ENCODE measurements around the gene ATXN1. TPM values are rescaled to one million over a fixed set of nuclear protein-coding genes. Genes with fewer than 3 reads are reported as not detected.

Gene ATXN1
- total and polyA plus RNA-seq, 3 donors from 2014 or later = 12.8 to 84.1 (median 64.3) TPM

GRCh38 chr6:16575655-16576054 is 185.6 kb downstream of the ATXN1 start:
- TF ChIP-seq CTCF (IDR thresholded peaks at IDR 0.05) = no peak
- H3K27ac ChIP-seq = no peak overlapping the region
- DNase-seq = no peak
- no peaks in the 10 kb centered on the region for H3K9me3 ChIP-seq
- intact Hi-C loops (cut with DNase I; ENCODE audit: low total_unique reads) = no loop called here
- no peaks in the 10 kb centered on the region for H3K27me3 ChIP-seq
- H3K4me3 ChIP-seq = no peak overlapping the region
- no peaks in the 10 kb centered on the region for H3K36me3 ChIP-seq (ENCODE audit: low read depth, missing control alignments)
- 94 to 96% methylated on average over 2 of the region's 2 CpGs for WGBS, 2 donors
- H3K4me1 ChIP-seq = no peaks in the 10 kb centered on the region

- no peaks in the 10 kb centered on the region for H3K4me1 ChIP-seq
- no peaks in the 10 kb centered on the region for H3K9me3 ChIP-seq
- intact Hi-C loops (cut with DNase I; ENCODE audit: low total_unique reads) = no loop called here
- DNase-seq = no peak
- H3K27ac ChIP-seq = no peak overlapping the region
- H3K36me3 ChIP-seq (ENCODE audit: low read depth, missing control alignments) = no peaks in the 10 kb centered on the region
- no peak overlapping the region for H3K4me3 ChIP-seq
- no peaks in the 10 kb centered on the region for H3K27me3 ChIP-seq
- WGBS, 2 donors = 94 to 98% methylated on average over 2 of the region's 2 CpGs
- no peak for TF ChIP-seq CTCF (IDR thresholded peaks at IDR 0.05)
- TF ChIP-seq POLR2A (IDR thresholded peaks at IDR 0.05) = no peak
Measured at GRCh38 chr6:16572943-16573342, 188.3 kb downstream of the ATXN1 start.

DNA sequence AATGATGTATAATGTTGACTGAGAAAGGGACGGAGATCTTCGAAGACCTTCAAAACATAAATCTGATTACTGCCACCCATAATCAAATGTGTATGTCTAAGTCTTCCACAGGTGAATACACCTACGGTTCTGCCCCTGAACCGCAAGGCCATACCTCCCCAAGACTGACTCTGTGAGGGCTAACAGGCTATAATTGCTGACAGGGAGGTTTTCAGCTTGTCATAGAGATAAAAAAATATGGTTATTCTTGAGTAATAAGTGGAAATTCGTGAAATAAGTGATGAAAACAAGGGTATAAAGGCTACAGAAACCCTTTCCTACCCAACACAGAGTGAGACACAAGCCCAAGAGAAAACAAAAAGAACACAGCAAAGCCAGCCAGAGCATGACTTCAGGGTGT is 188.9 kb downstream of the ATXN1 start:
- H3K36me3 ChIP-seq (ENCODE audit: low read depth, missing control alignments) = no peaks in the 10 kb centered on the region
- TF ChIP-seq CTCF (IDR thresholded peaks at IDR 0.05) (no peak), POLR2A (IDR thresholded peaks at IDR 0.05) (no peak)
- 77 to 81% methylated on average over 5 of the region's 5 CpGs for WGBS, 2 donors
- DNase-seq = no peak
- no peak overlapping the region for H3K4me3 ChIP-seq
- H3K9me3 ChIP-seq = no peaks in the 10 kb centered on the region
- no peaks in the 10 kb centered on the region for H3K4me1 ChIP-seq
- H3K27ac ChIP-seq = no peak overlapping the region
- no peaks in the 10 kb centered on the region for H3K27me3 ChIP-seq
- intact Hi-C loops (cut with DNase I; ENCODE audit: low total_unique reads) = no loop called here

DNA sequence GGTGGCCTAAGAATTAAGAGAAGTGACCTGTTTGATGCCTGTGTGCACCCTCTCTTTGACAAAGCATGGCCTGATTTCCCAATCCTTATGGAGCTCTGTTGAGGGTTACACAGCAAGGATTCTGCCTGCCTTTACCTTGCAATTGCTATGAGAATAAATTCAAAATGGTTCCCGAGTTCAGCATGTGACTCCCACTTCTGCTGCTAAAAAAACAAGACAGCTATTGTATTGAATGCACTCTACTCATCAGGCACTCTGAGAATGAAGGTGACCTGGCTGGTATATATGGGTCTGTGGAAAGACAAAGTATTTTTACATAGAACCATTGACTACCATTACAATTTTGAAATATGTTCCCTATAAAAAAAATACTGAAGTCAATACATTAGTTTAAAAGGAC is 190.3 kb downstream of the ATXN1 start:
- H3K4me1 ChIP-seq = no peaks in the 10 kb centered on the region
- no peak for TF ChIP-seq POLR2A (IDR thresholded peaks at IDR 0.05)
- TF ChIP-seq CTCF (IDR thresholded peaks at IDR 0.05) = no peak
- no peak for DNase-seq
- no peak overlapping the region for H3K4me3 ChIP-seq
- H3K27me3 ChIP-seq = no peaks in the 10 kb centered on the region
- intact Hi-C loops (cut with DNase I; ENCODE audit: low total_unique reads) = no loop called here
- H3K36me3 ChIP-seq (ENCODE audit: low read depth, missing control alignments) = no peaks in the 10 kb centered on the region
- no peaks in the 10 kb centered on the region for H3K9me3 ChIP-seq
- no peak overlapping the region for H3K27ac ChIP-seq
- 64 to 78% methylated on average over 1 of the region's 1 CpG for WGBS, 2 donors

- TF ChIP-seq CTCF (IDR thresholded peaks at IDR 0.05) = no peak
- TF ChIP-seq POLR2A (IDR thresholded peaks at IDR 0.05) = no peak
- 92 to 100% methylated on average over 1 of the region's 1 CpG for WGBS, 2 donors
- H3K4me3 ChIP-seq = no peak overlapping the region
- intact Hi-C loops (cut with DNase I; ENCODE audit: low total_unique reads) = no loop called here
- H3K36me3 ChIP-seq (ENCODE audit: low read depth, missing control alignments) = no peaks in the 10 kb centered on the region
- no peak overlapping the region for H3K27ac ChIP-seq
- no peaks in the 10 kb centered on the region for H3K9me3 ChIP-seq
- H3K27me3 ChIP-seq = no peaks in the 10 kb centered on the region
- H3K4me1 ChIP-seq = no peaks in the 10 kb centered on the region
- no peak for DNase-seq
Measured at GRCh38 chr6:16570221-16570553, 191.1 kb downstream of the ATXN1 start.

Measured in testis (tissue), 3 donors.